EH (cell line): Measurements from ENCODE around the gene MR1.

Experiments used
- DNase-seq: peaks from one replicate; pipeline ENCODE4 v3.0.0-alpha.2; 2015; ENCODE audit warnings: low read depth

The MR1 gene

GRCh38 chr1:181107711-181108110 lies 73.9 kb downstream of the MR1 start:
- no peak for DNase-seq

GRCh38 chr1:181108304-181108867 lies 74.6 kb downstream of the MR1 start:
- no peak for DNase-seq

- no peak for DNase-seq
These were observed 76.2 kb downstream of the MR1 start for GRCh38 chr1:181110013-181110412.
